EL (cell line): ENCODE measurements around the gene CER1.
"Not testable (repeated sequence)": the region's sequence is repeated elsewhere in the genome, so short reads cannot be mapped to it uniquely, and the experiment has no call there.

Experiments used
- DNase-seq: peaks from one replicate; pipeline ENCODE4 v3.0.0-alpha.2; 2016

The CER1 gene

GRCh38 chr9:14713187-14713767, 9.3 kb downstream of the CER1 start:
- no peak for DNase-seq

- DNase-seq, result peak; percentile 60
Measured at GRCh38 chr9:14710804-14711203, 11.7 kb downstream of the CER1 start.

- no peak for DNase-seq
Measured at GRCh38 chr9:14706530-14707140, 15.9 kb downstream of the CER1 start.

GRCh38 chr9:14705079-14705478, 17.5 kb downstream of the CER1 start:
- no peak for DNase-seq

- DNase-seq, result no peak
Measured at GRCh38 chr9:14704281-14704680, 18.3 kb downstream of the CER1 start.

GRCh38 chr9:14702200-14702720, 20.3 kb downstream of the CER1 start:
- no peak for DNase-seq

- peak; percentile 62 for DNase-seq
Measured at GRCh38 chr9:14693251-14693861, 29.2 kb downstream of the CER1 start, which contains the start of gene ZDHHC21. Gene ZDHHC21 (minus strand): TSS chr9:14693432. CDS start chr9:14674340, 19,092 bp downstream.

- peak; percentile 11 for DNase-seq
Measured at GRCh38 chr9:14692470-14693250, 29.9 kb downstream of the CER1 start.

GRCh38 chr9:14690948-14691730, 31.4 kb downstream of the CER1 start:
- DNase-seq, result no peak

GRCh38 chr9:14687042-14687719, 35.4 kb downstream of the CER1 start:
- peak; percentile 77 for DNase-seq

- DNase-seq, result no peak
Measured at GRCh38 chr9:14686168-14686567, 36.4 kb downstream of the CER1 start.

GRCh38 chr9:14682616-14683015, 39.9 kb downstream of the CER1 start:
- not testable (repeated sequence) for DNase-seq

GRCh38 chr9:14678776-14679175, 43.8 kb downstream of the CER1 start:
- DNase-seq, result no peak

- no peak for DNase-seq
Measured at GRCh38 chr9:14677872-14678271, 44.7 kb downstream of the CER1 start.

GRCh38 chr9:14677396-14677795, 45.1 kb downstream of the CER1 start:
- DNase-seq, result no peak

- DNase-seq, result no peak
Measured at GRCh38 chr9:14674630-14675029, 47.9 kb downstream of the CER1 start.

- no peak for DNase-seq
Measured at GRCh38 chr9:14671377-14671776, 51.2 kb downstream of the CER1 start.

- DNase-seq, result peak; percentile 24
Measured at GRCh38 chr9:14670718-14671117, 51.8 kb downstream of the CER1 start.
